HepG2 (cell line): ENCODE measurements around the gene FUOM. TPM values are rescaled to one million over a fixed set of nuclear protein-coding genes. Genes with fewer than 3 reads are reported as not detected.

Experiments
- DBP ChIP-seq: sonication (generic); formaldehyde crosslinking; IDR thresholded peaks from 2 replicates; pipeline ENCODE4 v1.4.0; 2020; ENCODE audit warnings: missing genetic modification reagents; ENCODE audit errors: not compliant biosample characterization
- TBL1XR1 ChIP-seq: fragments of 150-350 bp; IDR thresholded peaks from 2 replicates; pipeline ENCODE4 v1.6.1; 2014; ENCODE audit warnings: borderline replicate concordance, low read length; ENCODE audit not compliant: partially characterized antibody
- ZNF782 ChIP-seq: sonication (generic); formaldehyde crosslinking; IDR thresholded peaks from 2 replicates; pipeline ENCODE4 v1.4.0; 2020; ENCODE audit warnings: missing genetic modification reagents, mild to moderate bottlenecking, borderline replicate concordance
- polyA plus RNA-seq, 8 experiments: library from polyadenylated mRNA; depleted of rRNA in 3 of 8; stranded (reverse) in 7 of 8; unstranded in 1 of 8; fragments of >200 nt; fragmentation: Illumina TruSeq in 4 of 8; extraction: Trizol in 4 of 8; gene quantifications; 2 replicates each; pipeline versions ENCODE4 v1.2.1 to v1.2.3, GENCODE V29; 2011 to 2016; ENCODE audit warnings: low read depth in 4 of 8, missing spikeins in 1 of 8, mixed read lengths in 1 of 8; ENCODE audit not compliant: insufficient read depth in 1 of 8
- total RNA-seq, 5 experiments: library from RNA; depleted of rRNA; stranded (reverse); fragments of >200 nt; fragmentation: Illumina TruSeq; extraction: Trizol; gene quantifications; 2 replicates each; pipeline ENCODE4 v1.2.3, GENCODE V29; 2016; ENCODE audit warnings: low read depth in 1 of 5
- TF ChIP-seq, protein P1 (sequence below): IDR thresholded peaks from 2 replicates; pipeline ENCODE4 v1.6.1; 2016; ENCODE audit warnings: low read depth, missing genetic modification reagents, missing compliant biosample characterization
- TF ChIP-seq, protein P2 (sequence below): sonication (generic); formaldehyde crosslinking; IDR thresholded peaks from 2 replicates; pipeline ENCODE4 v1.4.0; 2020; ENCODE audit warnings: mild to moderate bottlenecking, missing genetic modification reagents
- TF ChIP-seq, protein P3 (sequence below): sonication (generic); formaldehyde crosslinking; IDR thresholded peaks from 2 replicates; pipeline ENCODE4 v1.5.0; 2020; ENCODE audit warnings: mild to moderate bottlenecking, missing genetic modification reagents, borderline replicate concordance
- TF ChIP-seq, protein P4 (sequence below): sonication (generic); formaldehyde crosslinking; IDR thresholded peaks from 2 replicates; pipeline ENCODE4 v1.9.0; 2021; ENCODE audit warnings: missing genetic modification reagents, mild to moderate bottlenecking, borderline replicate concordance
- TF ChIP-seq, protein P5 (sequence below): sonication (generic); formaldehyde crosslinking; IDR thresholded peaks from 2 replicates; pipeline ENCODE4 v1.8.1; 2022; ENCODE audit warnings: mild to moderate bottlenecking, missing genetic modification reagents
- TF ChIP-seq, protein P6 (sequence below): sonication (generic); formaldehyde crosslinking; IDR thresholded peaks from 2 replicates; pipeline ENCODE4 v1.4.0; 2020; ENCODE audit warnings: missing genetic modification reagents

FUOM gene
- total and polyA plus RNA-seq, 2 of the 13 experiments (the other 11 are each of a cell fraction or from before 2014, with no cell fraction given) = 27.5 to 60.4 TPM

- TF ChIP-seq, protein P1, sequence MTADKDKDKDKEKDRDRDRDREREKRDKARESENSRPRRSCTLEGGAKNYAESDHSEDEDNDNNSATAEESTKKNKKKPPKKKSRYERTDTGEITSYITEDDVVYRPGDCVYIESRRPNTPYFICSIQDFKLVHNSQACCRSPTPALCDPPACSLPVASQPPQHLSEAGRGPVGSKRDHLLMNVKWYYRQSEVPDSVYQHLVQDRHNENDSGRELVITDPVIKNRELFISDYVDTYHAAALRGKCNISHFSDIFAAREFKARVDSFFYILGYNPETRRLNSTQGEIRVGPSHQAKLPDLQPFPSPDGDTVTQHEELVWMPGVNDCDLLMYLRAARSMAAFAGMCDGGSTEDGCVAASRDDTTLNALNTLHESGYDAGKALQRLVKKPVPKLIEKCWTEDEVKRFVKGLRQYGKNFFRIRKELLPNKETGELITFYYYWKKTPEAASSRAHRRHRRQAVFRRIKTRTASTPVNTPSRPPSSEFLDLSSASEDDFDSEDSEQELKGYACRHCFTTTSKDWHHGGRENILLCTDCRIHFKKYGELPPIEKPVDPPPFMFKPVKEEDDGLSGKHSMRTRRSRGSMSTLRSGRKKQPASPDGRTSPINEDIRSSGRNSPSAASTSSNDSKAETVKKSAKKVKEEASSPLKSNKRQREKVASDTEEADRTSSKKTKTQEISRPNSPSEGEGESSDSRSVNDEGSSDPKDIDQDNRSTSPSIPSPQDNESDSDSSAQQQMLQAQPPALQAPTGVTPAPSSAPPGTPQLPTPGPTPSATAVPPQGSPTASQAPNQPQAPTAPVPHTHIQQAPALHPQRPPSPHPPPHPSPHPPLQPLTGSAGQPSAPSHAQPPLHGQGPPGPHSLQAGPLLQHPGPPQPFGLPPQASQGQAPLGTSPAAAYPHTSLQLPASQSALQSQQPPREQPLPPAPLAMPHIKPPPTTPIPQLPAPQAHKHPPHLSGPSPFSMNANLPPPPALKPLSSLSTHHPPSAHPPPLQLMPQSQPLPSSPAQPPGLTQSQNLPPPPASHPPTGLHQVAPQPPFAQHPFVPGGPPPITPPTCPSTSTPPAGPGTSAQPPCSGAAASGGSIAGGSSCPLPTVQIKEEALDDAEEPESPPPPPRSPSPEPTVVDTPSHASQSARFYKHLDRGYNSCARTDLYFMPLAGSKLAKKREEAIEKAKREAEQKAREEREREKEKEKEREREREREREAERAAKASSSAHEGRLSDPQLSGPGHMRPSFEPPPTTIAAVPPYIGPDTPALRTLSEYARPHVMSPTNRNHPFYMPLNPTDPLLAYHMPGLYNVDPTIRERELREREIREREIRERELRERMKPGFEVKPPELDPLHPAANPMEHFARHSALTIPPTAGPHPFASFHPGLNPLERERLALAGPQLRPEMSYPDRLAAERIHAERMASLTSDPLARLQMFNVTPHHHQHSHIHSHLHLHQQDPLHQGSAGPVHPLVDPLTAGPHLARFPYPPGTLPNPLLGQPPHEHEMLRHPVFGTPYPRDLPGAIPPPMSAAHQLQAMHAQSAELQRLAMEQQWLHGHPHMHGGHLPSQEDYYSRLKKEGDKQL (CRISPR knock-in tag) = no peak
- TF ChIP-seq, protein P2, sequence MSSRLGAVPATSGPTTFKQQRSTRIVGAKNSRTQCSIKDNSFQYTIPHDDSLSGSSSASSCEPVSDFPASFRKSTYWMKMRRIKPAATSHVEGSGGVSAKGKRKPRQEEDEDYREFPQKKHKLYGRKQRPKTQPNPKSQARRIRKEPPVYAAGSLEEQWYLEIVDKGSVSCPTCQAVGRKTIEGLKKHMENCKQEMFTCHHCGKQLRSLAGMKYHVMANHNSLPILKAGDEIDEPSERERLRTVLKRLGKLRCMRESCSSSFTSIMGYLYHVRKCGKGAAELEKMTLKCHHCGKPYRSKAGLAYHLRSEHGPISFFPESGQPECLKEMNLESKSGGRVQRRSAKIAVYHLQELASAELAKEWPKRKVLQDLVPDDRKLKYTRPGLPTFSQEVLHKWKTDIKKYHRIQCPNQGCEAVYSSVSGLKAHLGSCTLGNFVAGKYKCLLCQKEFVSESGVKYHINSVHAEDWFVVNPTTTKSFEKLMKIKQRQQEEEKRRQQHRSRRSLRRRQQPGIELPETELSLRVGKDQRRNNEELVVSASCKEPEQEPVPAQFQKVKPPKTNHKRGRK (CRISPR knock-in tag) = no peak
- TF ChIP-seq, protein P3, sequence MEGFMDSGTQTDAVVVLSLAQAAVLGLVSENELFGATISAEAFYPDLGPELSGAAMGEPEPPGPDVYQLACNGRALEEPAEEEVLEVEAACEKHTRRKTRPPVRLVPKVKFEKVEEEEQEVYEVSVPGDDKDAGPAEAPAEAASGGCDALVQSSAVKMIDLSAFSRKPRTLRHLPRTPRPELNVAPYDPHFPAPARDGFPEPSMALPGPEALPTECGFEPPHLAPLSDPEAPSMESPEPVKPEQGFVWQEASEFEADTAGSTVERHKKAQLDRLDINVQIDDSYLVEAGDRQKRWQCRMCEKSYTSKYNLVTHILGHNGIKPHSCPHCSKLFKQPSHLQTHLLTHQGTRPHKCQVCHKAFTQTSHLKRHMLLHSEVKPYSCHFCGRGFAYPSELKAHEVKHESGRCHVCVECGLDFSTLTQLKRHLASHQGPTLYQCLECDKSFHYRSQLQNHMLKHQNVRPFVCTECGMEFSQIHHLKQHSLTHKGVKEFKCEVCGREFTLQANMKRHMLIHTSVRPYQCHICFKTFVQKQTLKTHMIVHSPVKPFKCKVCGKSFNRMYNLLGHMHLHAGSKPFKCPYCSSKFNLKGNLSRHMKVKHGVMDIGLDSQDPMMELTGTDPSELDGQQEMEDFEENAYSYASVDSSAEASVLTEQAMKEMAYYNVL (CRISPR knock-in tag) = no peak
- TF ChIP-seq, protein P4, sequence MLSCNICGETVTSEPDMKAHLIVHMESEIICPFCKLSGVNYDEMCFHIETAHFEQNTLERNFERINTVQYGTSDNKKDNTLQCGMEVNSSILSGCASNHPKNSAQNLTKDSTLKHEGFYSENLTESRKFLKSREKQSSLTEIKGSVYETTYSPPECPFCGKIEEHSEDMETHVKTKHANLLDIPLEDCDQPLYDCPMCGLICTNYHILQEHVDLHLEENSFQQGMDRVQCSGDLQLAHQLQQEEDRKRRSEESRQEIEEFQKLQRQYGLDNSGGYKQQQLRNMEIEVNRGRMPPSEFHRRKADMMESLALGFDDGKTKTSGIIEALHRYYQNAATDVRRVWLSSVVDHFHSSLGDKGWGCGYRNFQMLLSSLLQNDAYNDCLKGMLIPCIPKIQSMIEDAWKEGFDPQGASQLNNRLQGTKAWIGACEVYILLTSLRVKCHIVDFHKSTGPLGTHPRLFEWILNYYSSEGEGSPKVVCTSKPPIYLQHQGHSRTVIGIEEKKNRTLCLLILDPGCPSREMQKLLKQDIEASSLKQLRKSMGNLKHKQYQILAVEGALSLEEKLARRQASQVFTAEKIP (CRISPR knock-in tag) = no peak
- TF ChIP-seq DBP (CRISPR knock-in tag) (no peak), TBL1XR1 (no peak), ZNF782 (CRISPR knock-in tag) (no peak)
- TF ChIP-seq, protein P5, sequence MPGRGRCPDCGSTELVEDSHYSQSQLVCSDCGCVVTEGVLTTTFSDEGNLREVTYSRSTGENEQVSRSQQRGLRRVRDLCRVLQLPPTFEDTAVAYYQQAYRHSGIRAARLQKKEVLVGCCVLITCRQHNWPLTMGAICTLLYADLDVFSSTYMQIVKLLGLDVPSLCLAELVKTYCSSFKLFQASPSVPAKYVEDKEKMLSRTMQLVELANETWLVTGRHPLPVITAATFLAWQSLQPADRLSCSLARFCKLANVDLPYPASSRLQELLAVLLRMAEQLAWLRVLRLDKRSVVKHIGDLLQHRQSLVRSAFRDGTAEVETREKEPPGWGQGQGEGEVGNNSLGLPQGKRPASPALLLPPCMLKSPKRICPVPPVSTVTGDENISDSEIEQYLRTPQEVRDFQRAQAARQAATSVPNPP (CRISPR knock-in tag) = no peak
- TF ChIP-seq, protein P6, sequence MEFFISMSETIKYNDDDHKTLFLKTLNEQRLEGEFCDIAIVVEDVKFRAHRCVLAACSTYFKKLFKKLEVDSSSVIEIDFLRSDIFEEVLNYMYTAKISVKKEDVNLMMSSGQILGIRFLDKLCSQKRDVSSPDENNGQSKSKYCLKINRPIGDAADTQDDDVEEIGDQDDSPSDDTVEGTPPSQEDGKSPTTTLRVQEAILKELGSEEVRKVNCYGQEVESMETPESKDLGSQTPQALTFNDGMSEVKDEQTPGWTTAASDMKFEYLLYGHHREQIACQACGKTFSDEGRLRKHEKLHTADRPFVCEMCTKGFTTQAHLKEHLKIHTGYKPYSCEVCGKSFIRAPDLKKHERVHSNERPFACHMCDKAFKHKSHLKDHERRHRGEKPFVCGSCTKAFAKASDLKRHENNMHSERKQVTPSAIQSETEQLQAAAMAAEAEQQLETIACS (CRISPR knock-in tag) = no peak
These were observed 9.9 kb downstream of the FUOM start (continued) for GRCh38 chr10:133347710-133348517.
